HG03469 (cell line): ENCODE data around the gene MRPL20.
A peak's percentile ranks its signal among the peaks of the same experiment; 100 is the strongest.
"Not testable (repeated sequence)": the region's sequence is repeated elsewhere in the genome, so short reads cannot be mapped to it uniquely, and the experiment has no call there.

ENCODE experiments used
- ATAC-seq: cut with Tn5 transposase; IDR thresholded peaks from one replicate; pipeline ENCODE4 v1.9.1; 2021; ENCODE audit warnings: mild to moderate bottlenecking, moderate library complexity, moderate number of reproducible peaks; ENCODE audit not compliant: unreplicated experiment

The MRPL20 gene

DNA sequence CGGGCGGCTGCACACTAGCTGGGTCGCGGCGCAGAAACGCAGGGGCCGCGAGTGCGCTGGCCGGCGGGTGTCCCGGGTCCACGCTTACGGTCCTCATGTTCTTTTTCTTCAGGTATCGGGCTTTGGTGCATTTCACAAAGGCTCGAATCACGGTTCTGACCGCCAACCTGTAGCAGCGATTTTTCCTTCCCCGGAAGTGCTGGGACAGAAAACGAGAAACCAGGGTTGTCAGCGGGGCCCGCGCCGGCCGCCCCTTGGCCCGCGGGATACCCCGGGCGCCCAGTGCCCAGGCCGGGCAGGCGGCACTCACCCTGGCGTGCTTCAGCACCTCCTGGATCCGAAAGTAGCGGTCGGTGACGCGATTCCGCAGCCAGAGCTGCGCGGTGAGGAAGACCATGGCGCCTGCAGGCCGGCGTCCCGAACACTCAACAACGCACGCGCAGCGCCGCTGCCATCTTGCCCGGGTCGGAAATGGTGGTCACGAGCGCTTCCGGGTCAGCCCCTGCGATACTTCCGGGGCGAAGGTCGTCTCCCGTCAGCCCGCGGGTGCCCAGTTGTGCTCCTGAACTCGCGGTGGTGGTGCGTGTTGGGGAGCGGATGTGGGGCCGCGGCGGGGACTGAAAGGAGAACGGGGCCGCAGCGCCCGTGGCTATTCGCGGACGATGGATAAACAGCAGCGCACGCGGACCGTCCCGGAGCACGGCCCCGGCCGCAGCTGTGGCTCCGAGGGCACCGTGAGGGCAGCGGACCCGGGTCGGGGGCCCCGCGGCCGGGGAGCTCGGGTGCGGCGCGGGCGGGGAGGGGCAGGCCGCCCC lies at the start of gene MRPL20:
TSS of gene MRPL20 (minus strand) at position 473 of the 815 bp plus-strand sequence. CDS start at position 397, 76 bp downstream.
- ATAC-seq, result peak; percentile 64

DNA sequence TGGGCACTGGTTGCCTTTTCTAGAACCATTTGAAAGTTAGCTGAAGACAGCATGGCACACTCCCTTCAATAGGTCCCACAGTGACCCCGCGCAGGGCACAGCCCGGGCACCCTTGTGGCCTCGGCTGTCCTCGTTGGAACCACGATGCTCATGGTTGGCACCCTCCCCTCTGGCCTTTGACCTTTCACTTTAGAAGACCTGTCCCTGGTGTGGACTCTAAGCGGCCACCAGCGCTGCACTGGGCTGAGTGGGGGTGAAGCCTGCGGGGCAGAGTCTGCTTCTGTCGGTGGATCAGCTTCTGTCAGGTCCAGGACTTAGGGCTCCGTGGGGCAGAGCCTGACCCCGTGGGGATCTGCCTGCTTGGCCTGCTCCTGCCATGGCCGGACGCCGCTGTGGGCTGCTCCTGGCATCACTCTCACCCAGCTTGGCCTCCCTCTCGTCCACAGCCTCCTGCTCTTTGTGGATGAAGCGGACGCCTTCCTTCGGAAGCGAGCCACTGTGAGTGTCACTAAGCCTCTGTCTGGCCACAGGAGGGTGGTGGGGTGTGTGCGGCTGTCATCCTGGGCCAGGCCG lies 49.7 kb upstream of the MRPL20 start:
- not testable (repeated sequence) for ATAC-seq

DNA sequence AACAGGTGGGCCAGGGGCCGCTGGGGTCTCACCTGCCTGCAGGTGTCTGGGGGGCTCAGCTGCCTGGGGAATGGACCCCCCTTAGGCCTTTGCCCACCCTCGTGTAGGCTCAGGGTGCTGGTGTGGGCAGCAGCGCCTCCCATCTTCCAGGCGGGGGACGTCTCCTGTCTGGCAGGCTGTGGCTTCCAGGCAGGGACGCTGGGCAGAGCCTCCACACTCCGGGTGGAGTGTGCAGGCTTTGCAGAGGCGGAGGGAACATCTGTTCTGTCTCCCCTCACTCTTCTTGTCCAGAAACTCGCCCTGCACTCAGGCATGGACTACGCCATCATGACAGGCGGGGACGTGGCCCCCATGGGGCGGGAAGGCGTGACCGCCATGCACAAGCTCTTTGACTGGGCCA lies 48.8 kb upstream of the MRPL20 start:
- not testable (repeated sequence) for ATAC-seq

DNA sequence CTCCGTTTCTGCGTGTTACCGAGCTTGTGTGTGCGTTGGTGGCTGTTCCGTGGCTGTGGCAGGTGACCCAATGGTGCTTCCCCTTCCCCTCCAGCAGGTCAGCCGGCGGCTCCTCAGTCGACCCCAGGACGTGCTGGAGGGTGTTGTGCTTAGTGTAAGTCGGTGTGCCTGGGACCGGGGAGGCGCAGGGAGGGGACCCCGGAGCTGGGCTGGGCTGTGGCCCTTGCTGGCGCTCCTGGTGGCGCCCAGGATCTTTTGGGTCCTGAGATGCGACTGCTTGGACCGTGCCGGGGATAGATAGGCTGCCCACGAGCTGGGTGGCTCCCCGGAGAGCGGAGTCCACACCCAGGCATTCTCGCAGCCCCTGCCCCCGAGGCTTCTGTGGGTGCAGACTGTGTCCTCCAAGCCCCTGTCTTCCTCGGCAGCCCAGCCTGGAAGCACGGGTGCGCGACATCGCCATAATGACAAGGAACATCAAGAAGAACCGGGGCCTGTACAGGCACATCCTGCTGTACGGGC lies 48.3 kb upstream of the MRPL20 start:
- no peak for ATAC-seq

DNA sequence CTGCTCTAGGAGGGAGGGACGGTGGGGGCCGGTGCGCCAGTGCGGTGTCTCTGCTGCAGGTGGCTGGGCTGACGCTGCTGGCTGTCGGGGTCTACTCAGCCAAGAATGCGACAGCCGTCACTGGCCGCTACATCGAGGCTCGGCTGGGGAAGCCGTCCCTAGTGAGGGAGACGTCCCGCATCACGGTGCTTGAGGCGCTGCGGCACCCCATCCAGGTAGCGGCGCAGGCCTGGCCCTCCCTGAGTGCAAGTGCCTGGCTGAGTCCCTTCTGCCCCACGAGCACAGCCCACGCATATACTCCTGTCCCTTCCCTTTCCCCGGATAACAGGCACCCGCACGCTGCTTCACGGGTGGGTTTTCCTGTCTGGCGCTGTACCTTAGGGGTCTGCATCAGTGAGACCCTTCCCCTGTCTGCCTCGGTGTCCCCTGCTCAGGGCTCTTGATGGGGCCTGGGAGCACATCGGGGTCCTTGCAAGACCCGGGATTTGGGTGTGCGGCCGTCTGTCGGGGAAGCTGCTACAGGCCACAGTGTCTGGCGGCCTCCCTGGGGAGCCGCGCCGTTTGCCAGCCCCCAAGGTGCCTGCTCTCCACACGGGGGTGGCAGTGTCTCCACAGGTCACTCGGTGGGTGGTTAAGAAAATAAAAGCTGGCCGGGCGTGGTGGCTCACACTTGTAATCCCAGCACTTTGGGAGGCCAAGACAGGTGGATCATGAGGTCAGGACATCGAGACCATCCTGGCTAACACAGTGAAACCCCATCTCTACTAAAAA lies 47.4 kb upstream of the MRPL20 start:
- ATAC-seq, result not testable (repeated sequence)

DNA sequence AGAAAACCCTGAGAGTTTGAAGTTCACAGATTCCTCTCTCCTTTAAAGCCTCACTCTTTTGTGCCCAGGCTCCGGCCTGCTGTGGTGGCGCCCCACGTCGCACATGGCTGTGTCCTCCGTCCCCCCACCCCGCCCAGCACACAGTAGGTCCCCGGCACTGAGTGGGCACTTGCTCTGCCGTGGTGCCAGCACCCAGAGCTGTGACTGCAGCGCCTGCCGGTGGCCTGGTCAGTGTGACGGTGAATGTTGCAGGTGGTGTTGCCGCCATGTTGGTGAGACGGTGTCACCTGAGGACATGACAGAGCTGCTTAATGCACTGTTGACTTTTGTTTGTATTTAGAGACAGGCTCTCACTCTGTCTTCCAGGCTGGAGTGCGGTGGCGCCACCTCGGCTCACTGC lies 45.8 kb upstream of the MRPL20 start:
- ATAC-seq, result no peak

DNA sequence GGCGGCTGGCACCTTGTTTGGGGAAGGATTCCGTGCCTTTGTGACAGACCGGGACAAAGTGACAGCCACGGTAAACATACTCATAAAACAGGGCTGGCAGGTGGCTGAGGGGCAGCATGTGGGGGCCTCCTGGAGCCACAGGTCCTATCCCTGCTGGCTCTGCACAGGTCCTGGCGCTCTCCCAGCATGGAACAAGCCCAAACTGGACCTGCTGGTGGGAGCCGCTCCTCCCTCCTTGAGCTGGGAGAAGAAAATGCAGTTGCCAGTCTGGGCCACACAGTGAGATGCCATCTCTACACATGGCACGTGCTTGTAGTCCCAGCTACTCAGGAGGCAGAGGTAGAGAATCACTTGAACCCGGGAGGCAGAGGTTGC lies 45.3 kb upstream of the MRPL20 start:
- ATAC-seq, result not testable (repeated sequence)

DNA sequence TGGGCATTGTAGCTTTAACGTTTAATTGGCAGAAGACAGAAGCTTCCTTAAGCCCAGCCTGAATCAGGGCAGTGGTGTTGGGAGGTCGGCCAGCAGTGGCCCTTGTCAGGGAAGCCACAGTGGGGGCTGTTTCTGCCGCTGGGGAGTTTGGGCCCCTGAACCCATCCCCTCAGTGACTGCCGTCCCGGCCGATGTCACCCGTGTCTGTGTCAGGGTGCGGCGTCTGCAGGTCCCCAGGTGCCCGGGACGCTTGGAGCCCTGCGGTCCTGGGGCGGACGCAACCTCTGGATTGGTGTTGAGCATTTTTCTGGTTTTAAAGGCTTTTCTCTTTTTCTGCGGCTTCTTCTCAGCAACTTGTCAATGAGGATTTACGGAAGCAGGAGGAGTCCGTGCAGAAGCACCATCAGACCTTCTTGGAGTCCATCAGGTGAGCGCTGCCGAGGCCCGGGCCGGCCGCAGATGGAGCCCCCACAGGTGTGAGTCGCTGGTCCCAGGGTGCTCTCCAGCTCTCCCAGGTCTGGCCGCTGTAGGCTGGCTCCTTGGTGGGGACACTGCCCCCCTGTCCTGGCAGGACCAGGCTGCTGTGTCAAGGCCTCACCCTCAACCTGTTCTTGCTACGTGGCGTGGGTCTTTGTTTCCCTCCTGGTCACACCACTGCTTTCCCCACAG lies 44.7 kb upstream of the MRPL20 start:
- ATAC-seq, result no peak

DNA sequence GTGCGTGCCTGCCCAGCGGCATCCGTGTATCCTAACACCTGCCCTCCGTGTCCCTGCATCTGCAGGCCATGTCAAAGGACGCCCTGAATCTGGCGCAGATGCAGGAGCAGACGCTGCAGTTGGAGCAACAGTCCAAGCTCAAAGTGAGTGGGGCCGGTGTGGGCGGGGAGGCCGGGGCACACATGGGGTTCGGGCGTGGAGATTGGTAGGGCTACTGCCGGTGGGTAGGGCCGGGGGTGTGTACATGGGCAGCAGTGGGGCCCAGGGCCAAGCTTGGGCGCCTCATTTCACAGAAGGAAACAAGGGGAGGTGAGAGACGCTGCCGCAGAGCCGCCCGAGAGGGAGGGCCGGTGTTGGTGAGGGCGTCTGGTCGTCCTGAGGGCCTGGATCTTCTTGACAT lies 43.5 kb upstream of the MRPL20 start:
- ATAC-seq, result not testable (repeated sequence)

DNA sequence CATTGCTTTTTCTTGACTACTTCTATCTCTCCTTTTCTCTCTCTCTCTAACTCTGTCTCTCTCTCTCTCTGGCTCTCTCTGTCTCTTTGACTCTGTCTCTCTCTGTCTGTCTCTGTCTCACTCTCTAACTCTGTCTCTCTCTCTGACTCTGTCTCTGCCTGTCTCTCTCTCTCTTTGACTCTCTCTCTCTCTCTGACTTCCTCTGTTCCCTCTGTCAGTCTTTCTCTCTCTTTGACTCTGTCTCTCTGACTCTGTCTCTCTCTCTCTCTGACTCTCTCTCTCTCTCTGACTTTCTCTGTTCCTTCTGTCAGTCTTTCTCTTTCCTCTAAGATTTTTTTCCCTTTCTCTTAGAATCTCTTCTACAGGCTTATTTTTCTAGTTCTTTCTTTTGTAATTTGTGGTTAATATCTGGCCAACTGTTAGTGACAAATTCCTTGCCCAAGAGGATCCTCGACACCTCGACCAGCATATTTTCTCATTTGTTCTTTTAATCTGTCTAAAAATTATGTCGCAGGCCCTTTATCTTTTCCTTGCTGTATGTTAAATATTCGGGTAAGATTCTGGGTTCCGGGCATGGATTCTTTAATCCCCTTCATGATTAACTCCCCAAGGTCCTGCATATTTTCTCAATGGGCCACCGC lies 42.1 kb upstream of the MRPL20 start, which contains the start of gene ATAD3C:
TSS of gene ATAD3C (plus strand) at position 591 of the 641 bp plus-strand sequence. CDS start 995 bp downstream, outside the sequence.
- no peak for ATAC-seq

DNA sequence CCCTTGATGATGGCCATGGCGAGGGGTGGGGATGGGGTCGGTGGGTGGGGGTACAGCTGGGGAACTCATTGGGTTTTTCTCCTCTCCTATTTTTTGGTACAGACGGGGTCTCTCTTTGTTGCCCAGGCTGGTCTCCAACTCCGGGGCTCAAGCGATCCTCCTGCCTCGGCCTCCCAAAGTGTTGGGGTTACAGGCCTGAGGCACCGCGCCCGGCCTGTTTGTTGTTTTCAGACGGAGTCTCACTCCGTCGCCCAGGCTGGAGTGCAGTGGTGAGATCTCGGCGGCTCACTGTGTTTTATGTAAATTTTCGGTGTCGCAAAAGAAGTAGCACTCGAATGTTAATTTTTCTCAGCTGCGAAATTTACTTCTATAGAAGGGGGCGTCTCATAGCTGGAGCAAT lies 39.5 kb upstream of the MRPL20 start:
- not testable (repeated sequence) for ATAC-seq

DNA sequence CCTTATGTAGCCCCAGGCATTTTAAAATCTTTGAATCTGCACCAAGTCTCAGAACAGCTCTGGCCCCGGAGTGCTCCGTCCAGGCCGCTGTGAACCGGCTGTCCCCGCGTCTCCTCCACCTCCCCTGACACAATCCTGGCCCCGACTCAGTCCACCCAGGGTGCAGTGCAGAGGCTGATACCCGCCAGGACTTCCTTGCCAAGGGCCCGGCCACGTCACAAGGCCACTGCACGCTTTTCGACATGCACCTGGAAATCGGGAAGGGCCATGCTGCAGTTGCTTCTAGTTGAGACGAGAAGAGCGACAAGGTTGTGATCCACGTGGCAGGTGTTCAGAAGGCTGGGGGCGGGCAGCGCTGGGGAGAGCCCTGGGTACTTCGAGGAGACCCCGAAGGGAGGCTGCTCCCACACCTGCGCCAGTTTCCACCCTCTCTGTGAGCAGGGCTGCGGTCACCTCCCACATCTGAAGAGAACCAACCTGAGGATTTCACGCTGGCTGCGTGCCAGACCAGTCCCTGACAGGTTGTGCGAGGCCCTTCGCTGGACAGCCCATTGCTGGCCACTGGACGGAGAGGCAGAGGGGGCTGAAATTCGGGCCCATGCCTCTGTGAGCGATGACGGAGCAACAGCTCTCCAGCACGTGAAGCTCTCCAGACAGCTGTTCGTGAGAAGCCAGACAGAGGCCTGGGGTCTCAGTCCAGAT lies 35.1 kb upstream of the MRPL20 start:
- ATAC-seq, result no peak

DNA sequence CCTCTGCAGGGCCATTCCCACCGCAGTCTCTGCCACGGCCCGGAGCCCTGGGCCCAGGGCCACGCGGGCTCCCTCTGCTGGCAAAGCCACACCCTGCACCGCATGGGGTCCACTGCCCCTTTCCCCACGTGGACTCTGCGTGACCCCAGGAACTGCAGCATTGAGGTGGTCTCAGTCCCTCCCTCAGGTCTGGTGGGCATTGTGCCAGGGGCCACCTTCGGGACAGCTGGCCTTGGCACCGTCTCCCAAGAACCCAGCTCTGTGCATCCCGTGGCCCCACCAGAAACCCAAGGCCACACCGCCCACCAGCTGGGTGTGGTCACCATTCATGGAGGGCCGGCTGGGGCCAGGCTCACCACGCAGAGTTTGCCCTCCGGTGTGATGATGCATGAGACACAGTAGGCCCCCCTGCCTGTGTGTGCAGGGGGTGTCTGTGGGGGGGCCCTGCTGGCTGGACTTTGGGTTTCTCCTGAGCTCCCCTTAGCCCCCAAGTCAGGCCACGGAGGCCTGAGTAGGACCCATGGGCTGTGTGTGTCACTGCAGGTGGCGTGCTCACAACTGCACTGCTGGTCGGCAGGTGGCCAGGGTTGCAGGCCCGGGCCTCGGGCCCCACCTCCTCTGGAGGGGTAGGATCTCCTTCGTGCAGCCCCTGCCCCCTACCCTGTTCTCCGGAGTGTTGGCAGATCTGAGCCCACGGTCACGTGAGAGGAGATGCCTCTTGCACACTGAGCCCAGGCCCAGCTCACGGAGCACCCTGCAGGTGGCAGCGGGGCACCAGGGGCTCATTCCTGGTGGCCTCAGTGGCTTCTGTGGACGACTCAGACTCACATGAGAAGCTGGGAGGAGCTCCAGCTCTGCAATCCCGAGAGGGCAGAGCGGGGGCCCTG lies 34.2 kb upstream of the MRPL20 start:
- no peak for ATAC-seq

DNA sequence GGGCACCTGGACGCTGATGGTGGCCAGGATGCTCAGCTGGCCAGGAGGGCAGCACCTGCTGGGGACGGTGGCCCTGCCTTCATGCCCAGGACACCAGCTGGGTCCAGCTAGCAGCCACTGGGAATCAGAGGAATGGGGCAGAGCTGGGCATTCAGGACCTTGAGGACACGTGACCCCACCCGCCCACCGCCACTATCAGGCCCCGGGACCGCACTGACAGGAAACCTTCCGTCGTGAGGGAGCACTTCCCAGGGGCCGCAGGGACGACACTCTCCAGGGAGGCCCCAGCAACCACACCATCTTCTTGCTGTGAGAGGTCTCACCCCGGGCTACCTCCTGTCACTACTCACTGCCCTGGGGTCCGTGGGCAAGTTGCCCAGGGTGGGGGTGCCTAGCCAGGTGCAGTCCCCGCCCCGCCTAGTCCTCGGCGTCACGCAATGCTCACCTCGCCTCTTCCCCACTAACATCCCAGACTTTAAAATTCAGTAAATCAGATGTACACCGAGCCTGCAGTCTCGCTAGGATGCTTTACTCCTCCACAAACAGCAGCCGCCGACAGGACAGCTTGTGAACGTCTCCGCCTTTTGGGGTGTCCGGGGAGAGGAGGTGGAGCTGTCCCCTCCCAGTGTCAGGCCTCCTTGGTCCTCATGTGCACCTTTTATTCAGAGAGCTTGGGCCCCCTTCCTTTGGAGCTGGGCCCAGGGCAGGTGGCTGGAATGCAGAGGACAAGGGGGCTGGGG lies 33.3 kb upstream of the MRPL20 start:
- ATAC-seq, result no peak

DNA sequence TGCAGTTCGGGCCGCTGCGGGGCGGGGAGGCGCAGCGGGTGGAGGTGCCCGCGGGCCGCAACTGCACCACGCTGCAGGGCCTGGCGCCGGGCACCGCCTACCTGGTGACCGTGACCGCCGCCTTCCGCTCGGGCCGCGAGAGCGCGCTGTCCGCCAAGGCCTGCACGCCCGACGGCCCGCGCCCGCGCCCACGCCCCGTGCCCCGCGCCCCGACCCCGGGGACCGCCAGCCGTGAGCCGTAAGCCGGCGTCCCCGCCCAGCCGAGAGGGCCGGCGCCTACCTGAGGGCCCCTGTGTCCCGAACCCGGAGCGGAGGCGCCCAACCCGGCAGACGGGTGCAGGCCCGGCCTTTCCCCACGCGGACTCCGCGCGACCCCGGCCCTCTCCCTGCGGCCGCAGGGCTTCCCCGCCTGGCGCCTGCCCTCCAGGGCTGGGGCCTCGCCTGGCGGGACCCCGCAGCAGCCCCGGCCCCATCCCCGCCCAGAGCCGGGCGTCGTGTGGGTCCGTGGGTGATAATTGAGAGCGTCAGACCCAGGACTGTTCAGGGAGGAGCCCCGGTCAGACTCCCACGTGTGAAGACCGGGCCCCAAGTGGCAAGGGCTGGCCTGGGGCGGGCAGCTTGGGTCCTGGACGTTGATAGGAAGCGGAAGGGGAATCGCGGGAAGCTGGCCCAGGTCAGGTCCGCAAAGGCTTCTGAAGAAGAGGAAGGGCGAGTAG lies 32.6 kb upstream of the MRPL20 start:
- ATAC-seq, result no peak

DNA sequence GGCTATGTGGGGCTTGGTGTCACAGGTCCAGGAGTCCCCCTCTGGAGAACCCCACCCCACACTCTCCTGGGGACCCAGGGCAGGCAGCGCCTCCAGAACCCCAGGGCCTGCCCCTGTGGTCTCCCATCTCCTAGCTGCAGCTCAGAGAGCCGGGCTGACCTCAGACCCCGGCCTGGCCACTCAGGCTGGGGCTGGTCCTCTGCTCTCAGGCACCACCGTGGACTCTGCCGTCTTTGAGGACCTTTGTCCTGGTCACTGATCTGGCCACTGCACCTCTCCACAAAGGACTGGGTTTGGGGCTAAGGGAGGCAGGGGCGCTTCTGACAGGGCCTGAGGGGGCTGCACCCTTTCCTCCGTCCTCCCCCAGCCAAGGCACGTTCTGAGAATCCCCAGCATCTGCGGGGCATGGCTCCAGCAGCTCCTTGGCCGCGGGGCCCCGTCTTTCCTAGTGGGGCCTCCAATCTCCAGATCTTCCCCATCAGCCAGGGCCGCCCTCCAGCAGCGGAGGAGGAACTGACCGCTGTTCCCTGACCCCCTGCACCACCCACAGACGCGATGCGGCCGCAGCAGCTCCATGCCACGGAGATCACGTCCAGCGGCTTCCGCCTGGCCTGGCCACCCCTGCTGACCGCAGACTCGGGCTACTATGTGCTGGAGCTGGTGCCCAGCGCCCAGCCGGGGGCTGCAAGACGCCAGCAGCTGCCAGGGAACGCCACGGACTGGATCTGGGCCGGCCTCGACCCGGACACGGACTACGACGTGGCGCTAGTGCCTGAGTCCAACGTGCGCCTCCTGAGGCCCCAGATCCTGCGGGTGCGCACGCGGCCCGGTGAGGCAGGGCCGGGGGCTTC lies 31.7 kb upstream of the MRPL20 start:
- no peak for ATAC-seq
